Subcutaneous adipose tissue (tissue), 4 donors: Measurements from ENCODE around the gene MYOG. TPM values are rescaled to one million over a fixed set of nuclear protein-coding genes. Genes with fewer than 3 reads are reported as not detected.

Experiments used
- total RNA-seq, 4 donors: library from RNA; depleted of rRNA; stranded (reverse); fragments of >200 nt; gene quantifications; one replicate each; pipeline ENCODE4 v1.1.0, GENCODE V29; 2016
- TF ChIP-seq, protein P1 (sequence below): fragments of 450-650 bp; IDR thresholded peaks from one replicate; pipeline ENCODE4 v1.5.1; 2016; ENCODE audit warnings: low read depth, mild to moderate bottlenecking, control low read depth, antibody characterized with exemption, moderate library complexity

The MYOG gene
- total RNA-seq, 4 donors from 2014 or later, result not detected

DNA sequence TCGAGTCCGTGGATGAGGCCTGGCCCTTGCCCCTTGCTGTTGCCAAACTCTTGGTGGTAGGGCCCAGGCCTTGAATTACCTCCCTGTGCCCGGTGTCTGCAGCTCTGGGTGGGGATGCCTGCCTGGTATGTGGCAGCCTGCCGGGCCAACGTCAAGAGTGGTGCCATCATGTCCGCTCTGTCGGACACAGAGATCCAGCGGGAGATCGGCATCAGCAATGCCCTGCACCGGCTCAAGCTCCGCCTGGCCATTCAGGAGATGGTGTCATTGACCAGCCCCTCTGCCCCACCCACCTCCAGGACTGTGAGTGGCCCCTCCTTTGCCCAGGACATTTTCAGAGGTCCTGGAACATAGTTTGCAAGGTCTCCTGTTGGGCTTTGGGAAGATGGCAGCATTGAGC is 25.7 kb downstream of the MYOG start:
- TF ChIP-seq, protein P1, sequence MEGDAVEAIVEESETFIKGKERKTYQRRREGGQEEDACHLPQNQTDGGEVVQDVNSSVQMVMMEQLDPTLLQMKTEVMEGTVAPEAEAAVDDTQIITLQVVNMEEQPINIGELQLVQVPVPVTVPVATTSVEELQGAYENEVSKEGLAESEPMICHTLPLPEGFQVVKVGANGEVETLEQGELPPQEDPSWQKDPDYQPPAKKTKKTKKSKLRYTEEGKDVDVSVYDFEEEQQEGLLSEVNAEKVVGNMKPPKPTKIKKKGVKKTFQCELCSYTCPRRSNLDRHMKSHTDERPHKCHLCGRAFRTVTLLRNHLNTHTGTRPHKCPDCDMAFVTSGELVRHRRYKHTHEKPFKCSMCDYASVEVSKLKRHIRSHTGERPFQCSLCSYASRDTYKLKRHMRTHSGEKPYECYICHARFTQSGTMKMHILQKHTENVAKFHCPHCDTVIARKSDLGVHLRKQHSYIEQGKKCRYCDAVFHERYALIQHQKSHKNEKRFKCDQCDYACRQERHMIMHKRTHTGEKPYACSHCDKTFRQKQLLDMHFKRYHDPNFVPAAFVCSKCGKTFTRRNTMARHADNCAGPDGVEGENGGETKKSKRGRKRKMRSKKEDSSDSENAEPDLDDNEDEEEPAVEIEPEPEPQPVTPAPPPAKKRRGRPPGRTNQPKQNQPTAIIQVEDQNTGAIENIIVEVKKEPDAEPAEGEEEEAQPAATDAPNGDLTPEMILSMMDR, result no peak

- TF ChIP-seq, protein P1, result no peak
Observed at GRCh38 chr1:203059485-203059884, 26.3 kb downstream of the MYOG start.

- TF ChIP-seq, protein P1, result no peak
Observed at GRCh38 chr1:203058676-203058935, 27.2 kb downstream of the MYOG start.

DNA sequence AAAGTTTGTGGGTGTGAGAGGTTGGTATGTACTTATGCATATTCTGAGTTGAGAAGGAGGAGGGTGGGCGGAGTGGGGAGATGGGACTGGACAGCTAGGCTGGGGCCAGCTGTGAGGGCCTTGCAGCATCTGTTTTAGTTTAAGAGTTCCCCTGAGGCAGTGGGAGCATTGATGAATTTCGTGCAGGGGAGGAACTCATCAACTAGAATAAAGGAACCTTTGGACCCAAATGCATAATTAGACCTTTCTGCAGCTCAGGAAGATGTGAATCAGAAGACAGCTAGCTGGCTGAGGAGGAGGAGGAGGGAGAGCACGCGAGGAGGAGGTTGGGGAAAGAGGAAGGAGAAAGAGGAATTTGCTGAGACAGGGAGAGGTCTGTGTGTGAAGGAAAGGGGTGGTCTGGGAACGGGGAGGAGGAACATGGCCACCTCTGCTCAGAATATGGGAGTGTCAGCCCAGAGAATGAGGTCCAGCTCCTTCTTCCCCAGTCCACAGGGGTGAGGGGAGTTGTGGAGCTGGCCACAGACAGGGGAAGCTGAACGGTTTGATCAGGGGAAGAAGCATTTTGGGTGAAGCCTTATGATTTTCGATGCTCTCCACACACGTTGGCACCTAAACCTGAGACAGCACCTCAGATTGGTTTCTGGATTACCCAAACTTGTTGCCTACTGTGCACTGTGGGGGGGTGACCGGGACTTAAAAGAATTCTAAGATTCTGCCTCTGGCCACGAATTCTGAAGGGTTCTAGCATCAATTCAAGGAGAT is 27.7 kb downstream of the MYOG start:
- TF ChIP-seq, protein P1, result no peak

GRCh38 chr1:203056516-203056915 is 29.3 kb downstream of the MYOG start:
- TF ChIP-seq, protein P1, result no peak

GRCh38 chr1:203056012-203056411 is 29.8 kb downstream of the MYOG start:
- TF ChIP-seq, protein P1, result no peak

GRCh38 chr1:203055161-203055799 is 30.5 kb downstream of the MYOG start:
- TF ChIP-seq, protein P1, result no peak
